ENCODE measurements around the gene ZMYND10.

Gene ZMYND10

DNA sequence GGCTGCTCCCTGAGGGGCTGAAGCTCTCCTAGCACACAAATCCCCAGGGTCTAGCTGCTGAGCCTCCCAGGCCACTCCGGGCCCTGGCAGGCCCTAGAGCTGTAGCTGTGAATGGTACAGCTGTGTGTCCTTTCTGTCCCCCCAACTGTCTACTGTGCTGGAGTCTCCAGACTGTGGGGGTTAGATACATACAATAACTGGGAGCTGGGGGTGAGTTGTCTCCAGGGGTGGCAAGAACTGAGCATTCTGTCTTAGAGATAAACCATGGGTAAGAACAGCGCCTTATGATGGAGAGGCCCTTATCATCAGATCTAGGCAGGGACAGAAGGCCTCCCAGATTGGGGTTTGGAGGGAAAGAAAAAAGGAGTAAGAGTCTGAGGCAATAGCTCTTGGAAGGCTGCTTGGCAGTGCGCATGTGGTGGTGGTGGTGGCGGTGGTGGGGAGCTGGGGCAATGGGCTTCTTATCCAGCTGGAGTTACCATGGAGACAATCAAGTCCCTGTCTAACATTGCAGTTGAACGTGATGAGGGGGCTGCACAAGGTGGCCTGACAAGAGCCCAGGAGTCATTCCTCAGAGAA is 8.7 kb upstream of the ZMYND10 start:
- no peak for DNase-seq (ENCODE audit: low read depth)
- TF ChIP-seq, protein P1, sequence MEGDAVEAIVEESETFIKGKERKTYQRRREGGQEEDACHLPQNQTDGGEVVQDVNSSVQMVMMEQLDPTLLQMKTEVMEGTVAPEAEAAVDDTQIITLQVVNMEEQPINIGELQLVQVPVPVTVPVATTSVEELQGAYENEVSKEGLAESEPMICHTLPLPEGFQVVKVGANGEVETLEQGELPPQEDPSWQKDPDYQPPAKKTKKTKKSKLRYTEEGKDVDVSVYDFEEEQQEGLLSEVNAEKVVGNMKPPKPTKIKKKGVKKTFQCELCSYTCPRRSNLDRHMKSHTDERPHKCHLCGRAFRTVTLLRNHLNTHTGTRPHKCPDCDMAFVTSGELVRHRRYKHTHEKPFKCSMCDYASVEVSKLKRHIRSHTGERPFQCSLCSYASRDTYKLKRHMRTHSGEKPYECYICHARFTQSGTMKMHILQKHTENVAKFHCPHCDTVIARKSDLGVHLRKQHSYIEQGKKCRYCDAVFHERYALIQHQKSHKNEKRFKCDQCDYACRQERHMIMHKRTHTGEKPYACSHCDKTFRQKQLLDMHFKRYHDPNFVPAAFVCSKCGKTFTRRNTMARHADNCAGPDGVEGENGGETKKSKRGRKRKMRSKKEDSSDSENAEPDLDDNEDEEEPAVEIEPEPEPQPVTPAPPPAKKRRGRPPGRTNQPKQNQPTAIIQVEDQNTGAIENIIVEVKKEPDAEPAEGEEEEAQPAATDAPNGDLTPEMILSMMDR (conservative IDR thresholded peaks at IDR 0.05; ENCODE audit: low read depth, low read length) = no peak
- no peak overlapping the region for H3K4me3 ChIP-seq (ENCODE audit: low read length)

DNA sequence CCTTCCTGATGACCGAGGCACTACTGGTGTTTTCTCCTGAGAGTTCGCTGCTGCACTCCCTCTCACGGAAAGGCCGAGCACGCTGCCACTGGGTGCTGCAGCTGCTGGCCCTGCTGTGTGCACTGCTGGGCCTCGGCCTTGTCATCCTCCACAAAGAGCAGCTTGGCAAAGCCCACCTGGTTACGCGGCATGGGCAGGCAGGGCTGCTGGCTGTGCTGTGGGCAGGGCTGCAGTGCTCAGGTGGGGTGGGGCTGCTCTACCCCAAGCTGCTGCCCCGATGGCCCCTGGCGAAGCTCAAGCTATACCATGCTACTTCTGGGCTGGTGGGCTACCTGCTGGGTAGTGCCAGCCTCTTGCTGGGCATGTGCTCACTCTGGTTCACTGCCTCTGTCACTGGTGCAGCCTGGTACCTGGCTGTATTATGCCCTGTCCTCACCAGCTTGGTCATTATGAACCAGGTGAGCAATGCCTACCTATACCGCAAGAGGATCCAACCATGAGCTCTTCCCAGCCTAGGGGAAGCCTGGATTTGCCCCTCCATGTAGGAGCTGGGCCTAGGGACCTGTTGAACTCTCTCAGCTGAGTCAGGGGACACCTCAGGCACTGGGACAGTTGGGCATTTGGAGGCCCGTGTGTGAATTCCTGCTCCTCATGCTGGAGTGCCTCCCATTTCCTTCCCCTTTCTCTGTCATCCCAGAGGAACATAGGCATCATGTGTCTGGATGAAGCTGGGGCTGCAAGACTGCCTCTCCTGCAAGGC is 7.9 kb upstream of the ZMYND10 start:
- no peak for DNase-seq (ENCODE audit: low read depth)
- TF ChIP-seq, protein P1 (conservative IDR thresholded peaks at IDR 0.05; ENCODE audit: low read depth, low read length) = no peak
- H3K4me3 ChIP-seq (ENCODE audit: low read length) = no peak overlapping the region

DNA sequence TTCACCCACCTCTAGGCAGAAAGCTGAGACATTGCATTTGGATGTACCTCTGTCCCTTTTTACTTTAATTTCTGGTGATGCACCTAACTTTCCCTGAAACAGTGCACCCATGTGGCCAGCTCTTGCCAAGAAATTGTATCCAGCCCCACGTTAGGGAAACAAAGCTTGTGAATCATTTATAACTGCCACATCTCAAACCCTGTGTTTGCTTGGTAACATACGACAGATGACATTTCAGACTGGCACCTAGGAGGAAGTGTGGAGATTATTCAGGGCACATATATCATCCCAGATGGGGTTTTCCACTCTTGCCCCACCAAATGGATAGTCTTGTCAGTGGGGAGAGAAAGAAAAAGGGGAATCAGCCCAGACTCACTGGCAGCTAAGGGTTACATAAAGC is 7.2 kb upstream of the ZMYND10 start:
- TF ChIP-seq, protein P1 (conservative IDR thresholded peaks at IDR 0.05; ENCODE audit: low read depth, low read length) = peak; percentile 45
- no peak overlapping the region for H3K4me3 ChIP-seq (ENCODE audit: low read length)
- DNase-seq (ENCODE audit: low read depth) = no peak

DNA sequence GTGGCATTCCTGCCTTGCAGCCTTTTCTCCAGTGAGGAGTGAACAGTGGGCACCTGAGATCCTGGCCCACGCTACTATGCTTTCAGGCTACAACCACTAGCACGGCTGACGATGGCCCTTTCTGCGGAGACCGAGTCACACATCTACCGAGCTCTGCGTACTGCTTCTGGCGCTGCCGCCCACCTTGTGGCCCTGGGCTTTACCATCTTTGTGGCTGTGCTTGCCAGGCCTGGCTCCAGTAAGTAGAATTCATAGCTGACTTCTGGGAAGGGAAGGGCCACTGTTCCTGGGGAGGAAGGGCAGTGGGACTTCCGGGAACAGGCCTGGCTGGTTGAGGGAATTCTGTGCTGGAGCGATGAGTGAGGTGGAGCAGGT is 5.8 kb upstream of the ZMYND10 start:
- TF ChIP-seq, protein P1 (conservative IDR thresholded peaks at IDR 0.05; ENCODE audit: low read depth, low read length) = no peak
- peak overlapping the region; percentile 91 for H3K4me3 ChIP-seq (ENCODE audit: low read length)

DNA sequence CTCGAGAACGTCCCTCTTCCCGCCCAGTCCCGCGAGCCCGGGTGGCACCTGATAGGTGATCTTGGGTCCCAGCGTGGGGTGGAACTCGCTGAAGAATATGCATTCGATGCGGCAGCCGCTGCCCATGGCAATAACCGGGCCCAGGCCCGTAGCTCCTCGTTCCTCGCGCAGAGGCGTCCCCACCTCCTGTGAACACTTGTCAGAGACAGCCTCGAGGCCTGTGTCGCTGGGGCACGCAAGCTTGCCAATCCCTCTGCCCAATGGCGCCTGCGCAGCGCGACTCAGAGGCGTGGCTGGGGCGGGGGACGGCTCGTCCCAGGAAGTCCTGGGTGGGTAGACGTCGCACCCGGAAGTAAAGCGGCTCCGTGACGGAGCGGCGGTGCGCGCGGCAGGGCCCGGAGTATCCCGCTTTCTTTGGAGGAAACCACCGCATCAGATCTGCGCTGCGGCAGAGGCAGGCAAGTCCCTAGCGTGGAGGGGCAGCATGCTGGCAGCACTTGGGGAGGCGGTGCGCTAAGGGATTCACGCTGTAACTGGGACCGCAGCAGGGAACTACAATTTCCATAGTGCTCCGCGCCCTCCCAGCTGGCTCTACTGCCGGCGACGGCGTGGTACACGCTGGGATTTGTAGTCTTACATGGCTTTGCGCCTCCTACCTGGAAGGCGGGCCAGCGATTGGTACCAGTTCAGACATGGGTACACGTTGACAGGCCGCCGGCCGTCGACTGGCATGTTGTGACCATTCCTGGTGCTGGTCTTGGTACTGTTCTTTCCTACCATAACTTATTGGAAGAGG is 5.2 kb upstream of the ZMYND10 start, which contains the start of the genes CYB561D2 and NPRL2:
TSS of gene CYB561D2 (plus strand) at position 336 of the 796 bp plus-strand sequence. CDS start 572 bp downstream, outside the sequence.
TSS of gene NPRL2 (minus strand) at position 249 of the 796 bp plus-strand sequence. CDS start at position 126, 123 bp downstream.
- TF ChIP-seq, protein P1 (conservative IDR thresholded peaks at IDR 0.05; ENCODE audit: low read depth, low read length) = no peak
- peak within 1 kb of the TSS; percentile 91 for H3K4me3 ChIP-seq (ENCODE audit: low read length)
- DNase-seq (ENCODE audit: low read depth) = peak; percentile 74

More for the DNA sequence above, 5.8 kb upstream of the ZMYND10 start:
- no peak for DNase-seq (ENCODE audit: low read depth)

DNA sequence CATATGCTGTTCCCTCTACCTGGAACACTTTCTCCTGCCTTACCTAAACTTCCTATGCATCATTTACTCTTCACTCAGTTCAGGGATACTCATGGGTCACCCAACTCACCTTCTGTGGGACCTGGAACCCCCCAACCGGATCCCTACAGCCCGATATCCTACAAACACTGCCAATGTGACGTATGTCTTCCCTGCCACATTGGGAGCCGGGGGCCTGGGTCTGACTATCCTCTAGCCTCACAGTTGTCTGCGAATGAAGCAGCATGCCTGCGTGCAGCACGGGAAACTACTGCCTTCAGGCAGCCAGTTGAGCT is 4.6 kb upstream of the ZMYND10 start:
- TF ChIP-seq, protein P1 (conservative IDR thresholded peaks at IDR 0.05; ENCODE audit: low read depth, low read length) = no peak
- no peak for DNase-seq (ENCODE audit: low read depth)
- H3K4me3 ChIP-seq (ENCODE audit: low read length) = peak overlapping the region; percentile 91
